ENCODE results near the gene GPC1.

The GPC1 gene

GRCh38 chr2:240456447-240457222 is 21.2 kb downstream of the GPC1 start:
- no peak for DNase-seq (ENCODE audit: insufficient read length)

GRCh38 chr2:240457223-240458043 is 22.0 kb downstream of the GPC1 start:
- TF ChIP-seq TAF1 (IDR thresholded peaks at IDR 0.05; ENCODE audit: borderline replicate concordance, low read depth, low read length) = no peak
- TF ChIP-seq POLR2AphosphoS5 (IDR thresholded peaks at IDR 0.05; ENCODE audit: low read depth, low read length) = no peak
- no peak for TF ChIP-seq POLR2A (IDR thresholded peaks at IDR 0.05; ENCODE audit: low read depth, low read length)
- no peak for DNase-seq (ENCODE audit: insufficient read length)

More at GRCh38 chr2:240456447-240457222, 21.2 kb downstream of the GPC1 start:
- no peak for FAIRE-seq
- TF ChIP-seq TAF1 (IDR thresholded peaks at IDR 0.05; ENCODE audit: borderline replicate concordance, low read depth, low read length) = no peak
- no peak for TF ChIP-seq POLR2AphosphoS5 (IDR thresholded peaks at IDR 0.05; ENCODE audit: low read depth, low read length)
- no peak for TF ChIP-seq POLR2A (IDR thresholded peaks at IDR 0.05; ENCODE audit: low read depth, low read length)

DNA sequence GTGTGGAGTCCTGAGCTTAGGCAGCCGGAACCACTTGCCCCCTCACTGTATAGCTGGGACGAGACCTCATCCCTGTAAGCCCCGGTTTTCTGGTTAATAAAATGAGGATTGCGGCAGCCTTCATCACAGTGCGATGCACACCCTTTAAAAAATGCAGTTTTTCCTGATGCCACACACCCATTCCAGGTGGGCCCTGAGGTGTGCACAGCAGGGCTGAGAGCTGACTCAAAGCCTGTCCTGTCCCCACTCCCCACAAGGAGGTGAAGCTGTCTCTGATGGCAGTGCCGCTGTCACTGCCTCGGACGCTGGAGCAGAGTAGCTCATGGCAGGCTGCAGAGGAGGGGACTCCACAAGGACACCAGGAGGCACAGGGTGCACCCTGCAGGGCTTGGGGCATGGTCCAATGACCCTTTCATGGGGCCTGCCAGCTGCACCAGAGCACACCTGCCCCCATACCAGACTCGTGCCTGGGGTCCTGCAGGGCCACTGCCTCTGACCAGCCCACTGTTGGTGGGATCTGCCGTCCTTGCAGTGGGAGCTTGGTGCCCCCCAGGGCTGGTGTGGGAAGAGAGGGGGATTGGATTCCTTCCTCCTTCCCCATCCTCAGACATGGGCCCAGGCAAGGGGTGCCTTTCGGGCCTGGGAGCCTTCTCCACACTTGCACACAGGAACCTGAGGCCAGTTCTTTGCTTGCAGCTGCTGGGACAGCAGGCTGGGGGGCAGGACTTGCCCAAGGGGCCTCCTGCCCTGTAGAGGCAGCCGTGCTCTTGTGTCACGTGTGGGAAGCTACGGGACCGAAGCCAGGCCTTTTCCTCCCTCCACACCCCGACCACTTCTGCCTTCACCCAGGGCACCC is 22.8 kb downstream of the GPC1 start:
- DNase-seq (ENCODE audit: insufficient read length) = no peak
- TF ChIP-seq POLR2A (IDR thresholded peaks at IDR 0.05; ENCODE audit: low read depth, low read length) = no peak
- no peak for TF ChIP-seq POLR2AphosphoS5 (IDR thresholded peaks at IDR 0.05; ENCODE audit: low read depth, low read length)
- no peak for TF ChIP-seq TAF1 (IDR thresholded peaks at IDR 0.05; ENCODE audit: borderline replicate concordance, low read depth, low read length)
- no peak for FAIRE-seq

More at GRCh38 chr2:240457223-240458043, 22.0 kb downstream of the GPC1 start:
- no peak for FAIRE-seq

DNA sequence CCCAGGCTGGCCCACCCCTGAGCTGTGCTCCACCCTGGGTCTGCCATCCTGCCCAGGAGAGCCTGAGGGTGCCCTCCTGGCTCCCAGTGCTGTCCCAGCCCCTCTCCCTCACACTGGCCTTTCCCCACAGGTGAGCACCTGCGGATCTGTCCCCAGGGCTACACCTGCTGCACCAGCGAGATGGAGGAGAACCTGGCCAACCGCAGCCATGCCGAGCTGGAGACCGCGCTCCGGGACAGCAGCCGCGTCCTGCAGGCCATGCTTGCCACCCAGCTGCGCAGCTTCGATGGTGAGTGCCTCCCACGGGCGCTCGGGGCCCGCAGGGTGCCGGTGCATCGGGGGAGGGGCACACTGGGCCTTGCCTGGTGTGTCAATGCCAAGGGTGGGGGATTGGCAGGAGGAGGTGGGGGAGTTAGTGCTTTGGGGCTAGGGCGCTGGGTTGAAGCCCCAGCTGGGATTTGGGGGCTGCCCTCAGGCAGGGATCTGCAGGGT is 23.5 kb downstream of the GPC1 start:
- FAIRE-seq (no peak), DNase-seq (ENCODE audit: insufficient read length) (no peak)
- TF ChIP-seq POLR2AphosphoS5 (IDR thresholded peaks at IDR 0.05; ENCODE audit: low read depth, low read length) (no peak), TAF1 (IDR thresholded peaks at IDR 0.05; ENCODE audit: borderline replicate concordance, low read depth, low read length) (no peak), POLR2A (IDR thresholded peaks at IDR 0.05; ENCODE audit: low read depth, low read length) (no peak)

DNA sequence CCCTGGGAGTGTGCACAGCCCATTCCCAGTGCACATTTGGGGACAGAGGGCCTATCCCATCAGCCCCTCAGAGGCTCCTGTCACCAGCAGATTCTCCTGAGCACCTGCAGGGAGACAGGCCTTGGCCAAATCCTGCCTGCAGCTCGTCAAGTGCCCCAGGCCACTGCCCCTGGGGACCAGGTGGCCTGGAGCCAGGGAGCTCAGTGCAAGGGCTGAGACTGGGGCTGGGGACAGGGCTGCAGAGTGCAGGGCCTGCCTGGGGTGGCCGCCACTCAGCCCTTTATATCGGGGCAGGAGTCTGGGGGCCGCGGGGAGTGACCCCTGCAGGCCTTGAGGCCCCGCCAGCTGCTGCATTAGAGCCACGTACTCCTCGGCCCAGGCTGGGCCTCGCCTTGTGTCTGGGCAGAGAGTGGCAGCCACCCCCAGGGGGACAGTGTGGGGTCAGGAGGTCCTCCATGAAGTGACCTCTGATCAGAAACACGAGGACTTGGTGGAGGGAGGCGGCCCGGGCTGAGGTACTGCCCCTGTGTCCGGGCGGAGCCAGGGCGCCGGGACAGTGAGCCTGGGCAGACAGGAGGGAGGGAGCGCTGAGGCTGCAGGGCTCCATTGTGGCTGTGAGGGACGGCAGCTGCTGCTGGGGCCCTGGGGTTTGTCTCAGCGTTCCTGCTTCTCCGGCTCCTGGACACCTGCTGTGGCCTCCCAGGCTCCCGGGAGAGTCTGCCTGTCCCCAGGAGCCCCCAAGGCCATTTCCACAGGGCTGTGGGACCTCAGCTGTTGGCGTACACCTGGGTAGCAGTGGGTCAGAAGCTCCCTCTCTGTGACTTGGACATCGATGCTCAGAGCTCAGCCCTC is 24.2 kb downstream of the GPC1 start:
- DNase-seq (ENCODE audit: insufficient read length) (no peak), FAIRE-seq (no peak)

GRCh38 chr2:240460253-240460711 is 24.8 kb downstream of the GPC1 start:
- DNase-seq (ENCODE audit: insufficient read length) = no peak
- no peak for FAIRE-seq
- TF ChIP-seq TAF1 (IDR thresholded peaks at IDR 0.05; ENCODE audit: borderline replicate concordance, low read depth, low read length) (no peak), POLR2A (IDR thresholded peaks at IDR 0.05; ENCODE audit: low read depth, low read length) (no peak), POLR2AphosphoS5 (IDR thresholded peaks at IDR 0.05; ENCODE audit: low read depth, low read length) (no peak)

More for the DNA sequence above, 24.2 kb downstream of the GPC1 start:
- TF ChIP-seq POLR2A (IDR thresholded peaks at IDR 0.05; ENCODE audit: low read depth, low read length) = no peak
- no peak for TF ChIP-seq POLR2AphosphoS5 (IDR thresholded peaks at IDR 0.05; ENCODE audit: low read depth, low read length)
- TF ChIP-seq TAF1 (IDR thresholded peaks at IDR 0.05; ENCODE audit: borderline replicate concordance, low read depth, low read length) = no peak

GRCh38 chr2:240460781-240461431 is 25.4 kb downstream of the GPC1 start:
- FAIRE-seq (no peak), DNase-seq (ENCODE audit: insufficient read length) (no peak)

GRCh38 chr2:240461471-240462072 is 26.1 kb downstream of the GPC1 start:
- no peak for DNase-seq (ENCODE audit: insufficient read length)
- TF ChIP-seq POLR2AphosphoS5 (IDR thresholded peaks at IDR 0.05; ENCODE audit: low read depth, low read length) = no peak
- TF ChIP-seq TAF1 (IDR thresholded peaks at IDR 0.05; ENCODE audit: borderline replicate concordance, low read depth, low read length) = no peak
- no peak for TF ChIP-seq POLR2A (IDR thresholded peaks at IDR 0.05; ENCODE audit: low read depth, low read length)
- no peak for FAIRE-seq

More at GRCh38 chr2:240460781-240461431, 25.4 kb downstream of the GPC1 start:
- TF ChIP-seq TAF1 (IDR thresholded peaks at IDR 0.05; ENCODE audit: borderline replicate concordance, low read depth, low read length) (no peak), POLR2AphosphoS5 (IDR thresholded peaks at IDR 0.05; ENCODE audit: low read depth, low read length) (no peak), POLR2A (IDR thresholded peaks at IDR 0.05; ENCODE audit: low read depth, low read length) (no peak)

- DNase-seq (ENCODE audit: insufficient read length) (no peak), FAIRE-seq (no peak)
- TF ChIP-seq TAF1 (IDR thresholded peaks at IDR 0.05; ENCODE audit: borderline replicate concordance, low read depth, low read length) = no peak
- no peak for TF ChIP-seq POLR2A (IDR thresholded peaks at IDR 0.05; ENCODE audit: low read depth, low read length)
- TF ChIP-seq POLR2AphosphoS5 (IDR thresholded peaks at IDR 0.05; ENCODE audit: low read depth, low read length) = no peak
Measured at GRCh38 chr2:240462073-240462706, 26.7 kb downstream of the GPC1 start.
